NT2/D1 (cell line): ENCODE data around the gene PXT1.

Experiments used
- SUZ12 ChIP-seq: IDR thresholded peaks from 2 replicates; pipeline ENCODE4 v1.6.1; 2011; ENCODE audit not compliant: insufficient read length, insufficient read depth; ENCODE audit errors: extremely low read depth
- ZNF274 ChIP-seq: IDR thresholded peaks from 2 replicates; pipeline ENCODE4 v1.6.1; 2011; ENCODE audit warnings: mild to moderate bottlenecking, low read depth, low read length

- TF ChIP-seq ZNF274 (no peak), SUZ12 (no peak)
Observed at GRCh38 chr6:36376742-36377141, 65.9 kb downstream of the PXT1 start.
